Ecto neural progenitor cell (in vitro differentiated cells): ENCODE measurements around the gene CSF2RB.
"Not testable (repeated sequence)": the region's sequence is repeated elsewhere in the genome, so short reads cannot be mapped to it uniquely, and the experiment has no call there.

Experiments
- DNase-seq: peaks from one replicate; pipeline ENCODE4 v3.0.0-alpha.2; 2018; ENCODE audit warnings: low spot score

CSF2RB gene

GRCh38 chr22:36968249-36968964, 55.0 kb downstream of the CSF2RB start:
- DNase-seq: no peak

GRCh38 chr22:36971341-36972125, 58.1 kb downstream of the CSF2RB start:
- DNase-seq: no peak

- DNase-seq: no peak
These were observed 63.2 kb downstream of the CSF2RB start for GRCh38 chr22:36976606-36977005.

- DNase-seq: peak; percentile 75
These were observed 64.0 kb downstream of the CSF2RB start for GRCh38 chr22:36977401-36977861.

GRCh38 chr22:36977947-36978660, 64.7 kb downstream of the CSF2RB start:
- peak; percentile 91 for DNase-seq

- no peak for DNase-seq
These were observed 65.8 kb downstream of the CSF2RB start for GRCh38 chr22:36979016-36979910.

- no peak for DNase-seq
These were observed 67.9 kb downstream of the CSF2RB start for GRCh38 chr22:36981247-36981775.

GRCh38 chr22:36982136-36982535, 68.7 kb downstream of the CSF2RB start:
- DNase-seq: no peak

- DNase-seq: no peak
These were observed 71.9 kb downstream of the CSF2RB start for GRCh38 chr22:36985211-36985889.

GRCh38 chr22:36986242-36986821, 72.9 kb downstream of the CSF2RB start:
- DNase-seq: no peak

- no peak for DNase-seq
These were observed 74.8 kb downstream of the CSF2RB start for GRCh38 chr22:36988075-36988832.

- not testable (repeated sequence) for DNase-seq
These were observed 75.6 kb downstream of the CSF2RB start for GRCh38 chr22:36989012-36989411.
